NCI-H1105 treated with DMSO at 0.1 percent for 48 hours (cell line): ENCODE data around the gene SUPT7L.
"Not testable (repeated sequence)": the region's sequence is repeated elsewhere in the genome, so short reads cannot be mapped to it uniquely, and the experiment has no call there.

ENCODE experiments used
- DNase-seq: peaks from one replicate; lab custom pipeline; 2025; lab: John Stamatoyannopoulos, UW

Gene SUPT7L

DNA sequence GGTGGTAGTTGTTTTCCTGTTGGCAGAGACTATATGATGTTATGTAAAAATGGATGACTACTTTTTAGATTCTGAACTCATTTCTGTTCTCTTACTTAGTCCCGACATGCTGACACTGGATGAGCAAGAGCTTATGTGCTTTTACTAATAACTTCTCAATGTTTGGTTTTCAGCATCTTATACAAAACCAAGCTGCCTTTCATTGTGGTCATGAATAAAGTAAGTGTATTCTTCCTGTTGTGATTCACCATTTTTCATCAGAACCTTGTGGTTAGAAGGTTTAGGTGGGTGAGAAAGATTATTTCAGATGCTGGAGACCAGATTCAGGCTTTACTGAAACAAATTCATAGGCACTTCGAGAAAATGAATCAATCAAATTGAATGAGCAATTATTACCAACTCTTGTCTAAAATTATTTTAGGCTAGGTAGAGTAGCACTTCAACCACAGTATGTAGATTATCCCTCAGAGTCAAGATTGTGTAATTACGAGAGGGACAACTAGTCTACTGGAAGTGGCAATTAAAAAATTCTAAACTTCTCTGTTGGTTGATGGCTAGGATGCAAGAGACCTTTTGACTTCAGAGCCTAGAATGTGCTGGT, 25.3 kb downstream of the SUPT7L start:
- DNase-seq: no peak

DNA sequence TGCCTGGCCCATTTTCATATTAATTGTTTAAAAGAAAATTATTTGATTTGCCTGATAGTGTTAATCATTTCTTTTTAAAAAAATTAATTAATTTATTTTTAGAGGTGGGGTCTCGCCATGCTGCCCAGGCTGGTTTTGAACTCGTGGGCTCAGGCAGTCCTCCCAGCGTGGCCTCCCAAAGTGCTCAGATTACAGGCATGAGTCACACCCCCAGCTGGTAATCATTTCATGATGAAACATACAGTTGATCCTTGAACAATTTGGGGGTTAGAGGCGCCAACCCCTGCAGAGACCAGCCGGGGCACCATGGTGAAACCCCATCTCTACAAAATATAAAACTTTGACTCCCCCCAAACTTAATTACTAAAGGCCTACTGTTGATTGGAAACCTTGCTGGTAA, 26.6 kb downstream of the SUPT7L start:
- no peak for DNase-seq

DNA sequence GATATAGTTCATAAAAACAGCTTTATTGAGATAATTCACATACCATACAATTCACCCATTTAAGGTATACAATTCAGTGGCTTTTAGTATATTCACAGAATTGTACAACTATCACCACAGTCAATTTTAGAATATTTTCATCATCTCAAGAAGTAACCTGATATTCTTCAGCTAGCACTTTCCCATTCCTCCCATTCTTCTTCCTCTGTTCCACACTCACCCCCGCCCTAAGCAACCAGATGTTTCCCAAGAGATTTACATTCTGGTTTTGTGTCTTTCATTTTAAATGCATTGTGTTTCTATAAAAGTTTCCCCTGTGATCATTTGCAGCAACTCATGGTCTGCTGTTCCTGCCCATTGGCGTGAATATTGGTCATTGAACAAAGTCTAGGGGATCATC, 29.1 kb downstream of the SUPT7L start:
- DNase-seq: no peak

DNA sequence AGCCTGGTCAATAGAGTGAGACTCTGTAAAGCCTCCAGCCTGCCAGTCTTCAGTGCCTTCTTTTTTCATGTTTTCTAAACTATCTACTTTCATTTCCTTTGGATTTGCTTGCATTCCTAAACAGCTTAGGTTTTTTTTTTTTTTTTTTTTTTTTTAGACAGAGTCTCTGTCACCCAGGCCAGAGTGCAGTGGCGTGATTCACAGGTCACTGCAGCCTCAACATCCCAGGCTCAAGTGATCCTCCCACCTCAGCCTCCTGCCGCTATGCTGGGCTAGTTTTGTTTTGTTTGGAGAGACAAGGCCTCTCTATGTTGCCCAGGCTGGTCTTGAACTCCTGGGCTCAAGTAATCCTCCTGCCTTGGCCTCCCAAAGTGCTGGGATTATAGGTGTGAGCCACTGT, 33.2 kb downstream of the SUPT7L start:
- DNase-seq: not testable (repeated sequence)

DNA sequence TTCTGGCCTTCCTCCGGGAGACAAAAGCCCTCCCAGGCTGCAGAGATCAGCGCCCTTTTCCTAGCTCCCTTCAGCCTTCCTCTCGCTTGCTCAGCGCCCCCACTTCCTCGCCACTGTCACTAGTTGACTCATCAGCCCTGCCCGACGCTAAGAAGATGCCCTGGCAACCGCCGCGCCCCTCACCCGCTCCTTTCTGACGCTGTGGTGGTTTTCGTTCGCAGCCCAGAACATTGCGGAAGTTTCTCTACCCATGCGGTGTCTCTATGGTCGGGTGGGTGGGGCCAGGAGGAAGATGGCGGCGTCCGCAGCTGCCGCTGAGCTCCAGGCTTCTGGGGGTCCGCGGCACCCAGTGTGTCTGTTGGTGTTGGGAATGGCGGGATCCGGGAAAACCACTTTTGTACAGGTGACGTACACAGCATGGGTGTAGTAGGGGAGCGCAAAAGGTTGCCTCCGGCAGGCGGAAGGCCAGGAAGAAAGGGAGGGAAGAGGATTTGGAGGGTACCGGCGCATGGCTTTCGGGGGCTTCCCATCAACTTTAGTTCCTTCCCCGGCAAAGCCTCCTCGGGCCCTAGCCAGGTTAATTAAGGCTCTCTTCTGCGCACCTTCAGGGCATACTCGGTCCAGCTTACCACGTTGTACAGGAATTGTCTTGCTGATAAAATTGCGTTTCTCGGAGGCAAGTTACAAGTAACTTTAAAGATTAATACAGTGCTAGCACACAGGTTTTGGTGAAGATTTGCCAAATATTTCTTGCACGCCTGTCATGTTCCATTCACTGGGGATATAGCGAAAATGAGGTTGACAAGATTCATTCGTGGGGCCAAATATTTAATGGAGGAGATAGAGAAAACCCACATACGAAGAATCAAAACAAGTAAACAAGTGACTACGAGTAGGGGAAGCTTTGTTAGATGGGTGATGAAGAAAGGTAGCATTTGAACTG, 34.4 kb downstream of the SUPT7L start, which contains the start of the genes CCDC121 and GPN1:
Gene CCDC121, minus strand, starts transcription at position 246 of the 943 bp plus-strand sequence. CDS start 1,213 bp downstream, outside the sequence.
Gene GPN1, plus strand, starts transcription at position 284 of the 943 bp plus-strand sequence. Its CDS starts 9 bp downstream, at position 293.
- peak; percentile 81 for DNase-seq

DNA sequence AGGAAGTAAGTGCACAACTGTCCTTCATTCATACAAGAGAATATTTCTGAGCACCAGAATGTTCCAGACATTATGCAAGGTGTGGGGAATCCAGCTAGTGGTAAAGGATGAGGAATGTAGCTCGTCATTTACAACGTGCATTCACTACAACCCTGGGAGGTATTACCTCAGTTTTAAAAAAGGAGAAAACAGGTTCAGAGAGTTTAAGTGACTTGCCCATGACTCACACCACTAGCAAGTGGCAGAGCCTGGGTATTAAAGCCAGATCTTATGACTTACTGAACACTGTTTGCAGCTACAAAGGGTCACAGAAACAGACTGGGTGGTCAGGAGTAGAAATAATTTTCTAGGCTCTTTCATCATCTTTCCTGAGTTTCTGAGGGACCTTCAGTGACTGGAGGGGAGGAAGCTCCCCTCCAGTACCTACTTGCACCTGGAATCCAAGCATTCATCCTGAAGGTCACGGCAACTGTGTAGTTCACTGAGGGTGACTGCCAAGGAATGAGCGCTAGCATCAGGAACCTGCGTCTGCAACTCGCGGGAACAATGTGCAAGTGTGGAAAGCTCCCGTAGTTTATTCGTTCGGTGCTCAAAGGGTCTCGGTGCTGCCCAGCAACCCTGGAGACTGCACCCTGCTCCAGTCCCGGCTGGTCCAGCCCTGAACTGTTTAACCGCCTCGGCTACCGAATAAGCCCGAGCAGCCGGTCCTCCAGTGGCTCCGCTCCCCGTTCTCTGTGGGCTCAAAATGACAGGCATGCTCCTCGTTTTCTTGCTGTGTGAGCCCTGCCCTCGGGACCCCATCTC, 35.2 kb downstream of the SUPT7L start:
- no peak for DNase-seq

DNA sequence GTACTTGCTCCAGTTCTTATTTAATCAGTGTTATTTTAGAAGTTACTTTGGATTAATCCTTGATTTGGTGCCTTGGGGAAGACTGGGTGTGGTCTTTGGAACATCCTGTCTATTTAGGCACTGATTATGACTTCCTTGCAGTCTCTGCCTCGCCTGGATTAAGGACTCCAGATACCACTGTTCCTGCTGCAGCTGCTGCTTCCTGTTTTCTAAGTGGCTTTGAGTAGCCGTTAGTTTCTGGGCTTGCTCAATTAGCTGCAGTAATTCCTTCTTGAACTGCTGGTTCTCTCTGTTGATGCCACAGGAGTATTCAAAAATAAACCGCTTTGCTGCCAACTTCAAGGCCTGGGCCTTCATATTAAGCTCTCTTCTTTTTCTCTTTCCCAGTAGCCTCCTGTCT, 36.5 kb downstream of the SUPT7L start:
- not testable (repeated sequence) for DNase-seq

DNA sequence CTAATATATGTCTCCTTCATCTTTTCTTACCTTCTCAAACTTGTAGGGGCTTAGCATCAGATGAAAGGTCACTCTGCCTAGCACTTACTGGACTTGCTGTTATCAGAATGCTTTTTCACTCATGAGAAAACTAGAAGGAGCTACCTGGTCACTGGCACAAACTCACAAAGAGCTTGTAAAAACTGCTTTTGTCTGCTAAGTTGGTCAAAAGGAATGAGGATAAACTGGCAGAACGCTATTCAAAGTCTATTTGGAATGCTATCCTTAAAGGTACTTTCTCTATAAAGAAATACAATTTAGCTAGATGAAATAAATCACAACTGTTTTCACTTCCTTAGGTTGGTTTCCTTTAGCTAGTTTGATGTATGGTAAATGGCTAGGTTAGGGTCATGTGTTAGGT, 37.1 kb downstream of the SUPT7L start:
- DNase-seq: not testable (repeated sequence)

DNA sequence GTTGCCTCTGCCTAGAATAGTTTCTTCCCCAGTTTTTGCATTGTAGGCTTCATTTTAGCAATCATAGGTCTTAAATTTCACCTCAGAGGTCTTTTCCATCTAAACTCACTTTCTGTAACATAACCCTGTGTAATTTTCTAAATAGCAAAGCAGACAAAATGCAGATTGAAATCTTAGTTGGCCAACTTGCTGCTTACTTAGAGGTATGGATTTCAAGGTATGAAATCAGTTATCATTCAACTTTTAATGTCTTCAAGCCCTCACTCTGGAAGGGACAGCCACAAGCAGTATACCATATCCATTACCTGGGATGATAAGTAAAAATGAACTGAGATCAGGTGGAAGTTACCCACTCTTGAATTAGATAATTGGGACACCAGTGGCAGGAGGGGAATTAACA, 38.5 kb downstream of the SUPT7L start:
- no peak for DNase-seq

DNA sequence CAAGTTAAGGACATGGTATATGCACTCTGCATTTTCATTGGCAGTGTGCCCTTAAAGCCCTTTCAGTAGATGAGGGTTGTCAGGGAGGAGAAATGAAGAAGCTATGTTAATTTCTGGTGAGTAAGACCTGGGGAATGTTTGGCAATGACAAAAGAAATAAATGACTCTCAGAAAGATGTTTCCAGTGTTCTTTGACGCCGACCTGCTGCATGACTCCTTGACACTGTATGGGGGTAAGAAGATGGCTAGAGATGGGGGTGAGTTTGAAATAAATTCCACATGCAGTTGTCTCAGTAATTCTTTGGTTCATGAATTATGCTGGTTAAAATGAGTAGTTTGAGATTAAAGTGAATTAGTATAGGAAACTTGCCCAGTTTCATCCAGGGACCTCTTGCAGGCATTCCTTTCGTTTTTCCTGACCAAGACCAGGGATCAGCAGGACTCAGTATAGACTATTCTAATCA, 40.5 kb downstream of the SUPT7L start:
- DNase-seq: no peak

DNA sequence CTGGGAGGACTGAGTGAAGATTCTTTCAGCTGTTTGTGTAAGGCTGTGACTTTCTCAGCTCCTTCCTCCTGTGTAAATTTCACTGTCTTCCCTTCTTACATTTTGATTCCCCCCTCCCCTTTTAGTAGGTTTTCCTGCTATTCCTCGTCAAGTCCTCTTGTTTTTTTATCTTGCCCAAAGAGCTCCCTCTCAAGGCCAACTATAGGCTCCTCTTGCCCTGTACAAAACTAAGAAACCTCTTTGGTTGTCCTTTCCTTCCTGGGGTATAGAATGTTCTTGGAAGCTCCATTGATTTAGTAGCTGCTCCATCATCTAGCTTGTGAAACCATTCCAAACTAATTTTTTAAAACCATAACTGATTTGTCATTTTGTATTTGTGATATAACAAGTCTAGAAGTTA, 41.9 kb downstream of the SUPT7L start:
- no peak for DNase-seq

DNA sequence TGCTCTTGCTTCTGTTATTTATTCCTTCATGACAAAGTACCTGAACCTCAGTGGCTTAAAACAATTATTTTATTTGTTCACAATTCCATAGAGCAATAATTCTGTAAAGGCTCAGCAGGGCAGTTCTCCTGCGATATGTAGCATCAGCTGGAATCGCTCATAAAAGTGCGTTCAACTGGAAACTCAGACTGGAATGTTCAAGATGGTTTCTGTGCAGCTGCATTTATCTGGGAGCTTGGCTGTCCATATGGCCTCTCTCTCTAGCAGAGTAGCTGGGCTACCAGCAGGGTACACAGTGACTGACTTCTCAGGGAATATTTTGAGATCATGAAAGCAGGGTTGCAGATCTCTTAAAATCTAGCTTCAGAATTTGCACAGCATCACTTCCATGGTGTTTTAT, 48.1 kb downstream of the SUPT7L start:
- no peak for DNase-seq

DNA sequence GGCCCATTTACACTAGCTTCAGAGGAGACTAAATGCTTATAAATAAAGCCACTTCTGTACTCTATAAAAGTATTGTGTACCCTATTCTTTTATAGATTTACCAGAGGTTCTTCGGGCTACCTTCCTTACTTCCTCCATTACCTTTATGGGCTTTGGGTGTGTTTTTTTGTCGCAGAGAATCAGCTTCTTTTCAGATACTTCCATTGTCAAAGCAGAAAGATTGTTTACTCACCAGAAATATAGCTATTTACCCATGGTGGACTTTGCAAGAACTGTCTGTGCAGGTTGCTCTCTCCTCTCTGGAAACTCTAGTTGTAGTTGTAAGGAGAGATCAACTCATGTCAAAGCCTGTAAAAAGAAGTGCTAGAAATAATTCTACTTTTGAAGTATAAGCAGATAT, 49.4 kb downstream of the SUPT7L start:
- no peak for DNase-seq

DNA sequence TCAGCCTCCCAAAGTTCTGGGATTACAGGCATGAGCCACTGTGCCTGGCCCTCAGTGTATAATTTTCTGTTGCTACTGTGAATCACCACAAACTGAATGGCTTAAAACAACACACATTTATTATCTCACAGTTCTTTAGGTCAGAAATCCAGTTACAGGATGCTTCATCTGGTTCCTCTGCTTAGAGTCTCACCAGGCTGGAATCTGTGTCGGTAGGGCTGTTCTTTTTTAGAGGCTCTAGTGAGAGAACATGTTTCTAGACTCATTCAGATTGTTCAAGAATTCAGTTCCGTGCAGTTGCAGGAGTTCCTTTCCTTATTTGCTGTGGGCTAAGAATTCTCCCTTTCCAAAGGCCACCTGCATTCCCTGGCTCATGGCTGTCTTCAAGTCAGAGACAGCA, 56.8 kb downstream of the SUPT7L start:
- DNase-seq: no peak
